ENCODE data around the gene ZNF136.

Gene ZNF136

GRCh38 chr19:12229990-12230389 is 67.1 kb downstream of the ZNF136 start:
- TF ChIP-seq KLF7 (tag by site-specific recombination; IDR thresholded peaks at IDR 0.05; ENCODE audit: borderline replicate concordance) (no peak), ZNF548 (tag by site-specific recombination; IDR thresholded peaks at IDR 0.05) (no peak), ZNF394 (tag by site-specific recombination; IDR thresholded peaks at IDR 0.05; ENCODE audit: borderline replicate concordance) (no peak), ZFP69B (tag by site-specific recombination; IDR thresholded peaks at IDR 0.05) (no peak), AEBP2 (tag by site-specific recombination; IDR thresholded peaks at IDR 0.05; ENCODE audit: borderline replicate concordance) (no peak), ZNF843 (tag by site-specific recombination; IDR thresholded peaks at IDR 0.05) (no peak), ZNF777 (tag by site-specific recombination; IDR thresholded peaks at IDR 0.05; ENCODE audit: borderline replicate concordance) (no peak), ZFHX2 (tag by site-specific recombination; conservative IDR thresholded peaks at IDR 0.05) (no peak), ZSCAN30 (tag by site-specific recombination; IDR thresholded peaks at IDR 0.05) (no peak), GLI4 (tag by site-specific recombination; IDR thresholded peaks at IDR 0.05) (no peak), ZNF549 (tag by site-specific recombination; IDR thresholded peaks at IDR 0.05) (no peak)
- POLR2A ChIA-PET = interaction anchor here (0.6 kb wide), 1 partner anchor 257 kb away, joined by 4 read pairs; no protein-coding TSS in a partner anchor
- H3K36me3 ChIP-seq (ENCODE audit: control insufficient read depth in 2 of 2, insufficient read depth in 1 of 2, low read length in 2 of 2) = no peaks in the 10 kb centered on the region
- H3K4me3 ChIP-seq (ENCODE audit: low read depth, low read length) = no peak overlapping the region
- H3K27ac ChIP-seq (ENCODE audit: extremely low read depth, low read depth, low read length) = no peak overlapping the region
- no peaks in the 10 kb centered on the region for H3K4me1 ChIP-seq (ENCODE audit: control insufficient read depth, insufficient read depth, low read length)
- H3K9me3 ChIP-seq (ENCODE audit: control insufficient read depth, insufficient read depth, low read depth, low read length) = no peaks in the 10 kb centered on the region
- CTCF ChIA-PET = no interaction called here

DNA sequence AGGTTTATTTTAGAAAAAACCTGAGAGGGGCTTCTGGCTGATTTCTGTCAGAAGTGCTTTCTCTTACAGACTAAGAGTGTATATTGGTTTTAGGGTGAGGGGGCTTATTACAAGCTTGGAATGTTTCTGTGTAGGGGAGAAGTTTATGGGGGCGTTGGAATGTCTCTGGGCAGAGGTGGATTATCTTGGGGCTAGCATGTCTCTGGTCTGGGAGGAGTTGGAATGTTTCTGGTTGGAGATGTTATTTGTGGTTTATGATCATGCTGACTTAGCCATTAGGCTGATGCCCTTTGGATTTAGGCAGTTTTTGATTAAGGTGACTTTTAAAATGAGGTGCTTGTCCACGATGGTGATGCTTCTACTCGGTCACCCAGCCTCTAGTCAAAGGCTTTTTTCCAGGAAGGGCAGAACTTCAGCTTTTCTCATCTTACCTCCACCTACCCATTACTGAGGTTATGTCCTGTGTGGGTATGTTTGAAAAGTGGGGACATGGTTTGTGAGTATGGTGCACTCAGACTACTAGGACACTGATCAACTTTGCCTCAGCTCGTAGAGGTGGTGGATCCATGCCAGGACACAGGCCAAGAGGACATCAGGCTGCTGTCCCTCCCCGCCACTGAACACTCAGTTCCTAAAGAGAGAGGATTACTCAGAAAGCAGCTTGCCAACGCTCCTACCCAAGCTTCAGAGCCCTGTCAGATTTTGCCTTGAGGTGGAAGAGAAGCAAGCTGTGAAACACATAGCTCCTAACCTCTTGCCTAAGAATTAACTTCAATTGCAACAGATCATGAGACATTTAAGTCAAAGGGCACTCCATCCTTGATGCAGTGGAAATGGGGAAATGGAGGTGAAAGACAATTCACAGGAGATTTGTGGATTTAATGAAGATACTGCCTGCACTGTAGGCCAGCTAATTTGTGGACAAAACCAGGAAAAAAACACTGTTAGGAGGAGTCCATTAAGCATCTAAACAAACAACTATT is 68.1 kb downstream of the ZNF136 start:
- H3K9me3 ChIP-seq (ENCODE audit: control insufficient read depth, insufficient read depth, low read depth, low read length) = no peaks in the 10 kb centered on the region
- POLR2A ChIA-PET = interaction anchor here (0.6 kb wide), 1 partner anchor 256 kb away, joined by 4 read pairs; no protein-coding TSS in a partner anchor
- no peak for TF ChIP-seq ZEB2 (tag by site-specific recombination; IDR thresholded peaks at IDR 0.05)
- TF ChIP-seq ZNF311 (tag by site-specific recombination; IDR thresholded peaks at IDR 0.05; ENCODE audit: borderline replicate concordance) = no peak
- TF ChIP-seq PATZ1 (tag by site-specific recombination; IDR thresholded peaks at IDR 0.05) = no peak
- no peak for TF ChIP-seq ZNF10 (tag by site-specific recombination; IDR thresholded peaks at IDR 0.05)
- TF ChIP-seq HIC1 (tag by site-specific recombination; IDR thresholded peaks at IDR 0.05) = no peak
- TF ChIP-seq ZNF223 (tag by site-specific recombination; IDR thresholded peaks at IDR 0.05) = no peak
- no peak for TF ChIP-seq ZSCAN5A (tag by site-specific recombination; IDR thresholded peaks at IDR 0.05)
- TF ChIP-seq ZNF350 (tag by site-specific recombination; IDR thresholded peaks at IDR 0.05) = no peak
- H3K27ac ChIP-seq (ENCODE audit: extremely low read depth, low read depth, low read length) = no peak overlapping the region
- H3K36me3 ChIP-seq (ENCODE audit: control insufficient read depth in 2 of 2, insufficient read depth in 1 of 2, low read length in 2 of 2) = no peaks in the 10 kb centered on the region
- no peak overlapping the region for H3K4me3 ChIP-seq (ENCODE audit: low read depth, low read length)
- H3K4me1 ChIP-seq (ENCODE audit: control insufficient read depth, insufficient read depth, low read length) = no peaks in the 10 kb centered on the region
- CTCF ChIA-PET = no interaction called here

Data from HEK293 (cell line).